Tibial artery (tissue), 4 donors: Measurements from ENCODE around the gene RBM38.

Experiments
- DNase-seq, 2 donors: peaks; one replicate each; pipeline ENCODE4 v3.0.0-alpha.2; 2019
- H3K27ac ChIP-seq, 2 donors: fragments of 200-600 bp; sonication (generic) in 1 of 2; 1 replicate in 1 of 2; 2 replicates in 1 of 2; pipeline ENCODE4 v1.5.1; 2018 to 2019; ENCODE audit warnings: mild to moderate bottlenecking in 1 of 2
- H3K27me3 ChIP-seq, 2 donors: fragments of 200-600 bp; sonication (generic) in 1 of 2; one replicate each; pipeline versions ENCODE4 v1.5.1 to v1.6.0; 2016 to 2019
- H3K36me3 ChIP-seq, 3 donors: fragments of 200-600 bp; sonication (generic) in 2 of 3; one replicate each; pipeline ENCODE4 v1.5.1; 2016 to 2019; ENCODE audit warnings: mild to moderate bottlenecking in 2 of 3
- H3K4me1 ChIP-seq, 4 donors: fragments of 200-600 bp; sonication (generic) in 2 of 4; 1 replicate in 3 of 4; 2 replicates in 1 of 4; pipeline ENCODE4 v1.5.1; 2016 to 2019
- H3K4me3 ChIP-seq, 2 donors: fragments of 200-600 bp; sonication (generic) in 1 of 2; 1 replicate in 1 of 2; 2 replicates in 1 of 2; pipeline ENCODE4 v1.5.1; 2018 to 2019; ENCODE audit warnings: mild to moderate bottlenecking in 2 of 2
- H3K9me3 ChIP-seq, 3 donors: fragments of 200-600 bp; sonication (generic) in 1 of 3; one replicate each; pipeline ENCODE4 v1.5.1; 2016 to 2019
- intact Hi-C: fragments of 100-400 bp; cut with DNase I; formaldehyde crosslinking; loops from one replicate; pipeline ENCODE4 v1.15.0; 2023; ENCODE audit warnings: low total_unique reads
- TF ChIP-seq, protein P1 (sequence below), 2 experiments: fragments of 200-600 bp in 1 of 2; fragments of 450-650 bp in 1 of 2; IDR thresholded peaks; one replicate each; pipeline ENCODE4 v1.5.1; 2017 to 2019; ENCODE audit warnings: antibody characterized with exemption in 2 of 2, mild to moderate bottlenecking in 1 of 2, moderate library complexity in 1 of 2

The RBM38 gene

GRCh38 chr20:57432480-57432861 is 41.3 kb downstream of the RBM38 start:
- H3K36me3 ChIP-seq = no peaks in the 10 kb centered on the region
- H3K27ac ChIP-seq = no peak overlapping the region
- no peak overlapping the region for H3K4me3 ChIP-seq
- H3K27me3 ChIP-seq = no peaks in the 10 kb centered on the region
- H3K9me3 ChIP-seq = no peaks in the 10 kb centered on the region
- TF ChIP-seq, protein P1, sequence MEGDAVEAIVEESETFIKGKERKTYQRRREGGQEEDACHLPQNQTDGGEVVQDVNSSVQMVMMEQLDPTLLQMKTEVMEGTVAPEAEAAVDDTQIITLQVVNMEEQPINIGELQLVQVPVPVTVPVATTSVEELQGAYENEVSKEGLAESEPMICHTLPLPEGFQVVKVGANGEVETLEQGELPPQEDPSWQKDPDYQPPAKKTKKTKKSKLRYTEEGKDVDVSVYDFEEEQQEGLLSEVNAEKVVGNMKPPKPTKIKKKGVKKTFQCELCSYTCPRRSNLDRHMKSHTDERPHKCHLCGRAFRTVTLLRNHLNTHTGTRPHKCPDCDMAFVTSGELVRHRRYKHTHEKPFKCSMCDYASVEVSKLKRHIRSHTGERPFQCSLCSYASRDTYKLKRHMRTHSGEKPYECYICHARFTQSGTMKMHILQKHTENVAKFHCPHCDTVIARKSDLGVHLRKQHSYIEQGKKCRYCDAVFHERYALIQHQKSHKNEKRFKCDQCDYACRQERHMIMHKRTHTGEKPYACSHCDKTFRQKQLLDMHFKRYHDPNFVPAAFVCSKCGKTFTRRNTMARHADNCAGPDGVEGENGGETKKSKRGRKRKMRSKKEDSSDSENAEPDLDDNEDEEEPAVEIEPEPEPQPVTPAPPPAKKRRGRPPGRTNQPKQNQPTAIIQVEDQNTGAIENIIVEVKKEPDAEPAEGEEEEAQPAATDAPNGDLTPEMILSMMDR (IDR thresholded peaks at IDR 0.05) = no peak
- peaks cover 0 to 48% (median 29%) of the 10 kb centered on the region in 4 donors for H3K4me1 ChIP-seq
- intact Hi-C loops = no loop called here
- no peak for DNase-seq

GRCh38 chr20:57432862-57433491 is 41.8 kb downstream of the RBM38 start:
- no peaks in the 10 kb centered on the region for H3K36me3 ChIP-seq
- intact Hi-C loops = no loop called here
- H3K27me3 ChIP-seq = no peaks in the 10 kb centered on the region
- TF ChIP-seq, protein P1 (IDR thresholded peaks at IDR 0.05) = no peak
- peak in 1 of 2 donors; percentile 75 for DNase-seq
- no peak overlapping the region for H3K4me3 ChIP-seq
- H3K4me1 ChIP-seq = peaks cover 0 to 53% (median 34%) of the 10 kb centered on the region in 4 donors
- no peak overlapping the region for H3K27ac ChIP-seq
- H3K9me3 ChIP-seq = no peaks in the 10 kb centered on the region

- H3K27me3 ChIP-seq = no peaks in the 10 kb centered on the region
- H3K4me3 ChIP-seq = no peak overlapping the region
- intact Hi-C loops = no loop called here
- no peaks in the 10 kb centered on the region for H3K36me3 ChIP-seq
- no peaks in the 10 kb centered on the region for H3K9me3 ChIP-seq
- peaks cover 0 to 55% (median 38%) of the 10 kb centered on the region in 4 donors for H3K4me1 ChIP-seq
- TF ChIP-seq, protein P1 (IDR thresholded peaks at IDR 0.05) = no peak
- no peak for DNase-seq
- H3K27ac ChIP-seq = no peak overlapping the region
Observed at GRCh38 chr20:57433657-57434389, 42.6 kb downstream of the RBM38 start.

DNA sequence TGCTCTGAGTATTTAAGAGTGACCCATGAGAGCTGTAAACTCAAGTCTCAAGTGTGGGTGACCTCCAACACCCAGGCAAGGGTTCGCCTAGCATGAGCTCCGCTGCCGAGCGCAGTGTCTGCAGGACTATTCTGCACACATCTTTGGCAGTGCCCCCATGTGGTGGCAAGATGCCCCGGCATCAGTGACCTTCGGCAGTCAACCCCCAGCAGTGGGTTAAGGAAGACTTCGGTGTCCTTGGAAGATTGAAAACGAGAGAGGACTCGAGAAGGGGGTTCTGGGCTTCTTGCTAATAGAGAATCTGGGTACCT is 43.1 kb downstream of the RBM38 start:
- no peak for DNase-seq
- H3K4me1 ChIP-seq = peaks cover 0 to 57% (median 42%) of the 10 kb centered on the region in 4 donors
- H3K4me3 ChIP-seq = no peak overlapping the region
- intact Hi-C loops = no loop called here
- H3K9me3 ChIP-seq = no peaks in the 10 kb centered on the region
- TF ChIP-seq, protein P1 (IDR thresholded peaks at IDR 0.05) = no peak
- no peaks in the 10 kb centered on the region for H3K36me3 ChIP-seq
- H3K27me3 ChIP-seq = no peaks in the 10 kb centered on the region
- no peak overlapping the region for H3K27ac ChIP-seq

- TF ChIP-seq, protein P1 (IDR thresholded peaks at IDR 0.05) = no peak
- Histone ChIP-seq H3K27ac (no peak overlapping the region), H3K27me3 (no peaks in the 10 kb centered on the region), H3K4me3 (no peak overlapping the region), H3K4me1 (peaks cover 4 to 64% (median 50%) of the 10 kb centered on the region in 4 donors), H3K36me3 (no peaks in the 10 kb centered on the region), H3K9me3 (no peaks in the 10 kb centered on the region)
- no peak for DNase-seq
- intact Hi-C loops = no loop called here
Observed at GRCh38 chr20:57435105-57435497, 43.9 kb downstream of the RBM38 start.
